Activated T-helper 9 cell treated with anti-CD3 and anti-CD28 coated beads, Interleukin-2, amount 50 U/mL, for 16 hours (primary cell): ENCODE measurements around the gene ZNF367.
"Not testable (repeated sequence)": the region's sequence is repeated elsewhere in the genome, so short reads cannot be mapped to it uniquely, and the experiment has no call there.

Source experiments
- DNase-seq: peaks from one replicate; pipeline ENCODE4 v3.0.0-alpha.2; 2020; ENCODE audit warnings: low read depth

ZNF367 gene

DNA sequence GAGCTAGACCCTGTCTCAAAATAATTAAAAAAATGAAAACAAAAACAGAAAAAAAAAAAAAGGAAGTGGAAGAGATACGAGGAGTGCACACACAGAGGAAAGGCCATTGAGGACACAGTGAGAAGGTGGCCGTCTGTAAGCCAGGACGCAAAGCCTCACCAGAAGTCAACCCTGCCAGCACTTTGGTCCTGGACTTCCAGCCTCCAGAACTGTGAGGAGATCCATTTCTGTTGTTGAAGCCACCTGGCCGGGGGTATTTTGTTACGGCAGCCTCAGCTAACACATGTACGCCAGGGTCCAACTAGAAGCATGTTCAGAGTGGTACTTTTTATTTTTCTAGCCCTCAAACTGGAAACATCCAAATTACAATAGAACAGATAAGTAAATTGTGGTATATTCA, 56.5 kb downstream of the ZNF367 start:
- DNase-seq: no peak

DNA sequence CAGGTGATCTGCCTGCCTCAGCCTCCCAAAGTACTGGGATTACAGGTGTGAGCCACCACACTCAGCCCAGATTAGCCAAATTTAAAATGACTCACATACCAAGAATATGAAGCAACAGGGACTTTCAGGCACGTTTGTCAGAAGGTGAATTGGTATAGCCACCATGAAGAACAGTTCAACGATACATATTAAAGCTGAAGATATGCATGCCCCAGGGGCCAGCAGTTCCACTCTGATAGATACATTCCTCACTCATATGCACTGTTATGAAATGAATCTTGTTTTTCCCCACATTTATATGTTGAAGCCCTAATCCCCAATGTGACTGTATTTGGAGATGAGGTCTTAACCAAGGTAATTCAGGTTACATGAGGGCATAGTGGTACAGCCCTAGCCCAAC, 57.2 kb downstream of the ZNF367 start:
- DNase-seq: no peak

DNA sequence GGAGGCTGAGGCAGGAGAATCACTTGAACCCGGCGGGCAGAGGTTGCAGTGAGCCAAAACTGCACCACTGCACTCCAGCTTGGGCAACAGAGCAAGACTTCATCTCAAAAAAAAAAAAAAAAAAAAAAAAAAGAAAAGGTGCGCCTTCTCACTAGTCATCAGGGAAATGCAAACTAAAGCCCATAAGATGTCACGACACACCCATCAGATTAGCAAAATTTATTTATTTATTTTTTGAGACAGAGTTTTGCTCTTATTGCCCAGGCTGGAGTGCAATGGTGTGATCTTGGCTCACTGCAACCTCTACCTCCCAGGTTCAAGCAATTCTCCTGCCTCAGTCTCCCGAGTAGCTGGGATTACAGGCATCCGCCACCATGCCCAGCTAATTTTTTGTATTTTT, 57.6 kb downstream of the ZNF367 start:
- not testable (repeated sequence) for DNase-seq

GRCh38 chr9:96350866-96351265, 67.3 kb downstream of the ZNF367 start:
- DNase-seq: no peak

DNA sequence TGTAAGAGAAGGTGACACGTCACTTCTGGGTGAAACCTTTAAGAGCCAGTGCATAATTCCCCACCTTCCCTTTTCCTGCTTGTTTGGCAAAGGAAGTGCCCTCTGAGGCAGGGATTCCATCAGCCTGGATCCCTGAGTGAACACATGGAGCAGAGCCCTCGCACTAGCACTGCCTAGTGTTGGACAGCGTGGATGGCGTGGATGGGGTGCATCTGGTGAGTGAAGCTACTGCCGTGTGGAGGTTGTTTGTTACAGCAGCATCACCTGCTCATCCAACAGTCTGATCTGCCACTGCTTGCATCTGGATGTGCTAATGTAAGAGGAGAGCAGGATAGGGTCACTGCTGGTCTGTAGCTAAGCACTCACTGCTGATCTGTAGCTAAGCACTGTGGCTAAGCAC, 69.9 kb downstream of the ZNF367 start:
- DNase-seq: no peak

GRCh38 chr9:96345551-96345950, 72.6 kb downstream of the ZNF367 start:
- DNase-seq: no peak

GRCh38 chr9:96344458-96345180, 73.6 kb downstream of the ZNF367 start:
- DNase-seq: no peak

DNA sequence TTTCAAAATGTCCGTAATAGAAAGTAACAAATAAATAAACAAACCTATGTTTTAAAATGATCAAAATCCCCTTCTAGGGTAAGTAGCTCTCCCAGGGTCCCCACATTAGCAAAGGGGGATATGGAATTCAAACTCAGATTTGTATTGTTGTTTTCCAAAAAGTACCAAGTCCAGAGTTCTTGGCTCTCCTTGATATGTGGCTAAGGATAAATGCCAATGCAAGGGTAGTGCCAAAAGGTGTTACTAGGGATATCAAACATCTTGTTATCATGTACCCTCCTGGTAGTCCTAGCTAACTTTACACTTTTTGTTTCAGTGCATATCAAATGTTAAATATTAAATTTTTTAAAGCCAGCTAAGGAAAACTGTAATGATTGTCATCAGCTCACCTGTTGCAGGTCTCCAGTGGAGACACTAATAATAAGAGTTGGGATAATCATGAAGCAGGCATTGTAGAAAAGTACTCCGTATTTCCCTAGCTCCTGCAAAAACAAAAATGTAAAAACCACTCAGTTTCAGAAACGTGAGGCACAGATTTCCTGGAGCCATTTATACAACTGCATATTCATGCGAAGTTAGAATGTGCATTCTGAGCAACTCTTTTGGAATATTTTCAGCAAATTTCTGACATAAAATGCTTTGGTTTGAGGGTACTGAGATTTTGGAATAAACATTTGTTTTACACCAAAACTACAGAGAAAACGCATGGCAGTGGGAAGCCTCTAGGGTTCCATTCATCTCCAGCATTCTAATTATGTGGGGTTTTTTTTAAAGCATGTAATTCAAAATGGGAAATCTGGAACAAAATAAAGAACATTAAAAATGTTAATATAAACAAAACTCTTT, 74.4 kb downstream of the ZNF367 start:
- DNase-seq: no peak

GRCh38 chr9:96342571-96343245, 75.5 kb downstream of the ZNF367 start:
- DNase-seq: no peak

- DNase-seq: no peak
Observed at GRCh38 chr9:96340707-96341106, 77.5 kb downstream of the ZNF367 start.

DNA sequence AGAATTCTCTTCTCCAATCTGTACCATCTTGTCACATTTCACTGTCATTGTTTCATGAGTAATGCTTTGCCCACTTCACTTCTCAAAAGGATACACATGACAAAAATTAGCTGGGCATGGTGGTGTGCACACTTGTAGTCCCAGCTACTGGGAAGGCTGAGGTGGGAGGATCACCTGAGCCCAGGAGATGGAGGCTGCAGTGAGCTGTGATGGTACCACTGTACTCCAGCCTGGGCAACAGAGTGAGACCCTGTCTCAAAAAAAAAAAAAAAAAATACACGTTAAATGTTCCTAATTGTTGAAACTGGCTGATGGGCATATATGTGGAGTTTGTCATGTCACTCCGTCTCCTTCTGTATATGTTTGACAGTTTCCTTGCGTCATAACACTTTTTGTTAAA, 79.9 kb downstream of the ZNF367 start:
- no peak for DNase-seq
